Parathyroid adenoma (tissue), 2 donors: ENCODE results near the gene PVRIG.
"Not testable (repeated sequence)": the region's sequence is repeated elsewhere in the genome, so short reads cannot be mapped to it uniquely, and the experiment has no call there.

Experiments
- H2AFZ ChIP-seq: fragments of 300-600 bp; sonication (generic); one replicate; pipeline ENCODE4 v1.7.0; 2017; ENCODE audit warnings: antibody characterized with exemption, mild to moderate bottlenecking
- H3K27ac ChIP-seq: fragments of 300-600 bp; sonication (generic); one replicate; pipeline ENCODE4 v1.7.0; 2017
- H3K27me3 ChIP-seq: fragments of 300-600 bp; sonication (generic); one replicate; pipeline ENCODE4 v1.7.0; 2017; ENCODE audit warnings: low read length; ENCODE audit not compliant: control insufficient read depth, insufficient read depth
- H3K36me3 ChIP-seq: fragments of 300-600 bp; sonication (generic); one replicate; pipeline ENCODE4 v1.7.0; 2017; ENCODE audit warnings: low read length; ENCODE audit not compliant: control insufficient read depth, insufficient read depth
- H3K4me1 ChIP-seq: fragments of 300-600 bp; sonication (generic); one replicate; pipeline ENCODE4 v1.7.0; 2017; ENCODE audit warnings: control low read depth
- H3K4me2 ChIP-seq: fragments of 300-600 bp; sonication (generic); one replicate; pipeline ENCODE4 v1.7.0; 2017; ENCODE audit warnings: low read length
- H3K4me3 ChIP-seq: fragments of 300-600 bp; sonication (generic); one replicate; pipeline ENCODE4 v1.7.0; 2017; ENCODE audit warnings: low read depth, low read length
- H3K79me2 ChIP-seq: fragments of 300-600 bp; sonication (generic); one replicate; pipeline ENCODE4 v1.7.0; 2017; ENCODE audit warnings: control low read depth
- H3K9ac ChIP-seq: fragments of 300-600 bp; sonication (generic); one replicate; pipeline ENCODE4 v1.7.0; 2017; ENCODE audit warnings: mild to moderate bottlenecking
- H3K9me3 ChIP-seq: fragments of 300-600 bp; sonication (generic); one replicate; pipeline ENCODE4 v1.7.0; 2017; ENCODE audit warnings: low read length; ENCODE audit not compliant: control insufficient read depth
- CTCF ChIP-seq: fragments of 300-600 bp; sonication (generic); IDR thresholded peaks from one replicate; pipeline ENCODE4 v1.7.0; 2017; ENCODE audit warnings: antibody characterized with exemption, mild to moderate bottlenecking
- donor health status: primary hyperparathyroidism.

PVRIG gene

DNA sequence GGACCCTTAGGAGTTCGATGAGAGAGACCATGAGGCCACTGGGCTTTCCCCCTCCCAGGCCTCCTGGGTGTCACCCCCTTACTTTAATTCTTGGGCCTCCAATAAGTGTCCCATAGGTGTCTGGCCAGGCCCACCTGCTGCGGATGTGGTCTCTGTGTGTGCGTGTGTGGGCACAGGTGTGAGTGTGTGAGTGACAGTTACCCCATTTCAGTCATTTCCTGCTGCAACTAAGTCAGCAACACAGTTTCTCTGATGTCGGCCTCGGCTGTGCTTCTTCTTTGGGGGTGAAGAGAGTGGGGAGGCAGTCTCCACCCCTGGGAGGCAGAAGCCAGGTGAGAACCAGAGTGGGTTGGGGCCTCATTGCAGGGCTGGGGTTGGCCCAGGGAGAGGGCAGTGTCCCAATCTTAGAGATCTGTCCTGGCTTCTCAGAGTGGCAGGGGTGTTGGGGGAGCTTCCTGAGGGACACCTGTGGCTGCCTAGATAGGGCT is 1.5 kb downstream of the PVRIG start:
- no peak for TF ChIP-seq CTCF
- Histone ChIP-seq H3K4me1 (no peaks in the 10 kb centered on the region), H3K27ac (no peak overlapping the region), H3K79me2 (no peaks in the 10 kb centered on the region), H3K4me3 (no peak overlapping the region), H3K9ac (no peak overlapping the region), H3K27me3 (no peaks in the 10 kb centered on the region), H2AFZ (no peak overlapping the region), H3K4me2 (no peak overlapping the region), H3K36me3 (no peaks in the 10 kb centered on the region), H3K9me3 (no peaks in the 10 kb centered on the region)

DNA sequence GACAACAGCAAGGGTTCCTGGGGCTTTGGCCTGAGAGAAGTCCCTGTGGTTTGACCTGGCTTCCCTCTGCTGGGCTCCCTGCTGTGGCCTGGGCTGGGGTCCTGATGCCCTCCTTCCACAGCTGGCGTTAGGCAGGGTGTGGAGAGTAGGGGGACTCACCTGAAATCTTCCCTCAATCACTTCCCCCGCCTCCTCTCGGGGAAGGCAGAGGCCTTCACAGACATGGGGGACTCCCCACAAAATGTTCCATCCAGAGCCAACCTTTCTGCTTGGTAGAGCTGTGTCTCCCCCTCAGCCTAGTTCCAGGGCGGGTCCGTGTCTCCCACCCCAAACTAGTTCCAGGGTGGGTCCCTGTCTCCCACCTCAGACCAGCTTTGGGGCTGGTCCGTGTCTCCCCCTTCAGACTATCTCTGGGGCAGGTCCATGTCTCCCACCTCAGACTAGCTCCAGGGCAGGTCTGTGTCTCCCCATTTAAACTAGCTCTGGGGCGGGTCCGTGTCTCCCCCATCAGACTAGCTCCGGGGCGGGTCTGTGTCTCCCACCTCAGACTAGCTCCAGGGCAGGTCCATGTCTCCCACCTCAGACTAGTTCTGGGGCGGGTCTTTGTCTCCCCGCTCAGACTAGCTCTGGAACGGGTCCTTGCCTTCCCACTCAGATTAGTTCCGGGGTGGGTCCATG is 2.2 kb downstream of the PVRIG start:
- no peaks in the 10 kb centered on the region for H3K4me1 ChIP-seq
- no peak overlapping the region for H3K4me3 ChIP-seq
- no peak overlapping the region for H3K27ac ChIP-seq
- H3K9me3 ChIP-seq: no peaks in the 10 kb centered on the region
- H3K27me3 ChIP-seq: no peaks in the 10 kb centered on the region
- no peak overlapping the region for H3K4me2 ChIP-seq
- no peak overlapping the region for H3K9ac ChIP-seq
- no peaks in the 10 kb centered on the region for H3K36me3 ChIP-seq
- TF ChIP-seq CTCF: no peak
- no peak overlapping the region for H2AFZ ChIP-seq
- no peaks in the 10 kb centered on the region for H3K79me2 ChIP-seq

- Histone ChIP-seq H3K4me2 (no peak overlapping the region), H2AFZ (no peak overlapping the region), H3K27ac (no peak overlapping the region), H3K4me3 (no peak overlapping the region), H3K9ac (no peak overlapping the region), H3K79me2 (no peaks in the 10 kb centered on the region), H3K4me1 (no peaks in the 10 kb centered on the region), H3K27me3 (no peaks in the 10 kb centered on the region), H3K36me3 (no peaks in the 10 kb centered on the region), H3K9me3 (no peaks in the 10 kb centered on the region)
- no peak for TF ChIP-seq CTCF
Observed at GRCh38 chr7:100222445-100223132, 2.8 kb downstream of the PVRIG start.

- H2AFZ ChIP-seq, H3K27me3 ChIP-seq, H3K4me2 ChIP-seq, H3K9me3 ChIP-seq, H3K27ac ChIP-seq, H3K9ac ChIP-seq, H3K4me1 ChIP-seq, H3K36me3 ChIP-seq, H3K79me2 ChIP-seq, H3K4me3 ChIP-seq: not testable (repeated sequence)
Observed at GRCh38 chr7:100223376-100223927, 3.7 kb downstream of the PVRIG start.

DNA sequence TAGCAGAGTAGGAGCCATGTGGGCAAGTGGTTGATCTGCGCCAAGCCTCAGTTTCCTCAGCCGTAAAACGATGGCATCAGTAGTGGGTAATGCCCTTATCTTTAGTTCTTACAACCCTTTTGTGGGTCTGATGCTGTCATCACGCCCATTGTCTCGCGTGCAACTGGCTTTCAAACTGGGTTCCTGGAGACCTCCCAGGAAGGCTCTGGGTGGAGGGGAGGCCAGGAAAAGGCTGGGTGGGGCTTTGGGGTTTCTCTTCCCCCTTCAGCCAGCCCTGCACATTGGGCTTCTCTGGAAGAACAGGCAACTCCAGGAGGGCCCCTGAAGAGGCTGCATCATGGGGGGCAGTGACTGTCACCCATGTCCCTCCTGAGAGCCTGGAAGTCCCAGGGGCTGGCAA is 5.1 kb downstream of the PVRIG start:
- H3K36me3 ChIP-seq: not testable (repeated sequence)

DNA sequence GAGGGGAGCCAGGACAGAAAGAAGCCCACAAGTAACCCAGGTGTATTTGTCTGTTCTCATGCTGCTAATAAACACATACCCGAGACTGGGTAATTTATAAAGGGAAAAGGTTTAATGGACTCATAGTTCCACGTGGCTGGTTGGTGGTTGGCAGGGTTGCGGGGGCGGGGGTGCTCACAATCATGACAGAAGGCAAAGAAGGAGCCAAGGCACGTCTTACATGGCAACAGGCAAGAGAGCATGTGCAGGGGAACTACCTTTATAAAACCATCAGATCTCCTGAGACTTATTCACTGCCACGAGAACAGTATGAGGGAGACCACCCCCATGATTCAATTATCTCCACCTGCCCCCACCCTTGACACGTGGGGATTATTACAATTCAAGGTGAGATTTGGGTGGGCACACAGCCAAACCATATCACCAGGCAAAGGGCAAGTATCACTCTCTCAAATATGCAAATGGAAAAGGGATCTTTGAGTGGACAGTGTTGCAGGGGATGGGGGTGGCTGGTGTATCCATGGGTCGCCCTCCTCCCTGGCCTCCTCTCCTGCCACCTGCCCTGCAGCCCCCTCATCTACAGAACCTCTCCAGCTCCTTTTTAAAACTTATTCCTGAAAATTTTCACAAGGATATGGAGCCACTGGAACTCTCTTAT is 15.0 kb downstream of the PVRIG start:
- not testable (repeated sequence) for H3K9me3 ChIP-seq, H2AFZ ChIP-seq, H3K9ac ChIP-seq, H3K4me2 ChIP-seq, H3K27me3 ChIP-seq, H3K4me3 ChIP-seq, H3K4me1 ChIP-seq, H3K27ac ChIP-seq, H3K36me3 ChIP-seq
- peaks cover 22% of the 10 kb centered on the region for H3K79me2 ChIP-seq

More for the DNA sequence above, 5.1 kb downstream of the PVRIG start:
- H3K27me3 ChIP-seq, H2AFZ ChIP-seq, H3K9me3 ChIP-seq, H3K79me2 ChIP-seq, H3K4me3 ChIP-seq, H3K9ac ChIP-seq, H3K27ac ChIP-seq, H3K4me1 ChIP-seq, H3K4me2 ChIP-seq: not testable (repeated sequence)

DNA sequence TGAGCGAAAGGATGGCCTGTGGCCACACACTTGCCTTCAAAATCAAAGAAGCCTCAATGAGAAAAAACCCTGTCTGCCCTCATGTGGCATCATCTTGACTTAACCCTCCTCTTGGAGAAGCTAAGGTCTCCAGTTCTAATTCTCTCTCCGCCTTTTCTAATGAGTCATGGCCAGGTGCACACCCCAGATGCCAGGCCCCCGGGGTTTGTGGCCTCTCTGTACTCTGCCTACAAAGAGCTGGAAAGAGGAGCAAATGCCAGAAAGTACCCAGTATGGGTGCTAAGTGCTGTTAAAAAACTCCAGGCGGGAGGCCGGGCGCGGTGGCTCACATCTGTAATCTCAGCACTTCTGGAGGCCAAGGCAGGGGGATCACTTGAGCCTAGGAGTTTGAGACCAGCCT is 20.2 kb downstream of the PVRIG start:
- H3K27ac ChIP-seq, H3K4me1 ChIP-seq, H3K9ac ChIP-seq: not testable (repeated sequence)

DNA sequence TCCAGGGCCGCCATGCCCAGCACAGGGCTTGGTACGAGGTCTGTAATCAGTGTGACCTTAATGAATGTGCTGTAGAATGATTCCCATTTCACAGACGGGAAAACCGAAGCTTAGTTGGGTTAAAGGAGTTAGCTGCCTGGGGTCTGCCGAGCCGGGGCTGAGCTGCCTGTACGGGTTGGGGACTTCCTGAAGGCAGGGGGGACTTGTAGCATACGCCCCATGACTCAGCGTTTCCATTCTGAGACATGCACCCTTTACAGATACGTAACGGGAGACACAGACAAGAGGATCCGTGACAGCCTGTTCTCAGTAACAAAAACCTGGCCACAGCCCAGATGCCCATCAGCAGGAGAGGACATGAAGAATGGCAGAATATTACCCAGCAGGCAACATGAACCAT is 23.6 kb downstream of the PVRIG start:
- Histone ChIP-seq H3K4me1 (peaks cover 19% of the 10 kb centered on the region), H3K79me2 (peaks cover 58% of the 10 kb centered on the region)
- H3K4me2 ChIP-seq, H3K27me3 ChIP-seq, H3K4me3 ChIP-seq, H3K27ac ChIP-seq, H3K9ac ChIP-seq, H2AFZ ChIP-seq, H3K9me3 ChIP-seq, H3K36me3 ChIP-seq: not testable (repeated sequence)

More for the DNA sequence above, 20.2 kb downstream of the PVRIG start:
- H2AFZ ChIP-seq, H3K9me3 ChIP-seq, H3K27me3 ChIP-seq, H3K36me3 ChIP-seq, H3K4me3 ChIP-seq, H3K4me2 ChIP-seq: not testable (repeated sequence)
- peaks cover 61% of the 10 kb centered on the region for H3K79me2 ChIP-seq
